Heart right ventricle (tissue), 16 donors: ENCODE results near the gene SRRT. TPM values are rescaled to one million over a fixed set of nuclear protein-coding genes. Genes with fewer than 3 reads are reported as not detected.
A peak's percentile ranks its signal among the peaks of the same experiment; 100 is the strongest.
"Not testable (repeated sequence)": the region's sequence is repeated elsewhere in the genome, so short reads cannot be mapped to it uniquely, and the experiment has no call there.

Experiments
- ATAC-seq, 8 donors: fragments of 200-7000 bp; cut with Tn5 transposase; one replicate each; pipeline ENCODE4 v1.9.1; 2020; ENCODE audit warnings: mild to moderate bottlenecking in 8 of 8, moderate library complexity in 8 of 8, moderate number of reproducible peaks in 1 of 8
- DNase-seq, 2 donors: peaks; one replicate each; pipeline ENCODE4 v3.0.0-alpha.2; 2020
- H3K27ac ChIP-seq, 10 donors: fragments of 200-600 bp; sonication (generic) in 2 of 10; one replicate each; pipeline versions ENCODE4 v1.5.0 to v1.8.0; 2020 to 2022; ENCODE audit warnings: mild to moderate bottlenecking in 3 of 10
- H3K27me3 ChIP-seq, 7 donors: fragments of 200-600 bp; one replicate each; pipeline ENCODE4 v1.8.0; 2021 to 2022; ENCODE audit warnings: mild to moderate bottlenecking in 2 of 7
- H3K36me3 ChIP-seq, 9 donors: fragments of 200-600 bp; sonication (generic) in 1 of 9; one replicate each; pipeline versions ENCODE4 v1.5.0 to v1.8.0; 2020 to 2022; ENCODE audit warnings: mild to moderate bottlenecking in 2 of 9
- H3K4me1 ChIP-seq, 9 donors: fragments of 200-600 bp; sonication (generic) in 1 of 9; one replicate each; pipeline versions ENCODE4 v1.5.0 to v1.8.0; 2020 to 2022; ENCODE audit warnings: mild to moderate bottlenecking in 4 of 9
- H3K4me3 ChIP-seq, 10 donors: fragments of 200-600 bp; sonication (generic) in 2 of 10; one replicate each; pipeline versions ENCODE4 v1.5.0 to v1.8.0; 2020 to 2022; ENCODE audit warnings: mild to moderate bottlenecking in 7 of 10, moderate library complexity in 2 of 10
- H3K9me3 ChIP-seq, 11 donors: fragments of 200-600 bp in 10 of 11; sonication (generic) in 2 of 11; one replicate each; pipeline versions ENCODE4 v1.5.0 to v1.8.0; 2013 to 2022; ENCODE audit warnings: mild to moderate bottlenecking in 2 of 11, control low read depth in 1 of 11, moderate library complexity in 1 of 11
- CTCF ChIP-seq, 9 donors: fragments of 200-600 bp; sonication (generic) in 2 of 9; IDR thresholded peaks; one replicate each; pipeline versions ENCODE4 v1.5.0 to v1.8.0; 2021 to 2022; ENCODE audit warnings: antibody characterized with exemption in 9 of 9, mild to moderate bottlenecking in 5 of 9, moderate library complexity in 1 of 9
- WGBS, 2 donors: extraction: QIAGEN DNeasy Blood & Tissue Kit; methylation state at CpG; one replicate each; pipeline ENCODE4 v1.1.7; 2013; ENCODE audit warnings: inconsistent platforms in 1 of 2; 5-methylcytosine and 5-hydroxymethylcytosine counted together
- intact Hi-C, 10 donors: fragments of 100-400 bp; cut with DNase I; formaldehyde crosslinking; loops; one replicate each; pipeline versions ENCODE4 v1.11.1 to v1.14.2; 2022
- polyA plus RNA-seq, 2 donors: library from polyadenylated mRNA; stranded (reverse); fragments of 200-250 nt; gene quantifications; one replicate each; pipeline ENCODE4 v1.2.3, GENCODE V29; 2013
- total RNA-seq, 10 donors: library from RNA; stranded (reverse); fragmentation: NEBNext Ultra II Directional in 3 of 10; extraction: Animal tissue kit (Norgen Biotek cat#: 25700) in 3 of 10; gene quantifications; one replicate each; pipeline versions ENCODE4 v1.2.1 to v1.2.4, GENCODE V29; 2021 to 2023
- donor health status: Arrhythmogenic right ventricular cardiomyopathy.
- donor health status: ischemic (EF 13 %, LVEDD 7.1; RV severe dilation, severe dysfunction).
- donor health status: healthy with polysubstance abuse.
- donor health status: DM: no; HTN: yes; CAD: no.
- donor health status: DM: no; HTN: no; CAD: no.
- donor health status: ischemic (EF 25% LVEDD 6.9; RV normal size, moderate dysfunction).
- donor health status: ischemic (EF 25% LVEDD 5.7; RV mildly dilated, moderate dysfunction).
- donor health status: healthy.
- donor health status: DM: yes; HTN: yes; CAD: no.
- donor health status: Ischemic cardiomyopathy.
- donor health status: ischemic (EF 35%, LVEDD 5.7; RV mildly dilated, moderate dysfunction).
- donor health status: nonischemic (EF 11% LVEDD 7.7; RV severe dilation, severe dysfunction).
- donor health status: DM: yes; HTN: yes; CAD: no.
- donor health status: PGD.
- donor health status: ischemic (EF 29% LVEDD 5.4; RV normal size, mild dysfunction).
- donor health status: nonischemic (EF 23%, LVEDD 6.1; RV moderate dilation, normal function).

SRRT gene
- total and polyA plus RNA-seq, 12 donors = 38.4 to 69.5 (median 49.6) TPM

GRCh38 chr7:100908512-100908911, 33.6 kb downstream of the SRRT start:
- 92 to 93% methylated on average over 5 of the region's 5 CpGs for WGBS, 2 donors
- DNase-seq (no peak), ATAC-seq (no peak)
- no peak overlapping the region for H3K4me3 ChIP-seq
- H3K27me3 ChIP-seq = peaks cover 0 to 10% (median 3%) of the 10 kb centered on the region in 7 donors
- H3K9me3 ChIP-seq = peaks cover 0 to 10% (median 0%) of the 10 kb centered on the region in 11 donors
- intact Hi-C loops = loop anchor here in 1 of 10 donors (10.0 kb wide), 1 partner anchor 1364 kb away; no protein-coding TSS in a partner anchor
- no peaks in the 10 kb centered on the region for H3K36me3 ChIP-seq
- H3K4me1 ChIP-seq = no peaks in the 10 kb centered on the region
- no peak overlapping the region for H3K27ac ChIP-seq
- no peak for TF ChIP-seq CTCF (IDR thresholded peaks at IDR 0.05)

GRCh38 chr7:100910443-100910842, 35.5 kb downstream of the SRRT start:
- intact Hi-C loops, DNase-seq, H3K36me3 ChIP-seq, H3K27me3 ChIP-seq, ATAC-seq, H3K4me3 ChIP-seq, H3K4me1 ChIP-seq: not testable (repeated sequence)
- Histone ChIP-seq H3K27ac (peak overlapping the region in 1 of 10 donors; percentile 36), H3K9me3 (peaks cover 0 to 10% (median 0%) of the 10 kb centered on the region in 11 donors)
- WGBS, 2 donors = 66 to 76% methylated on average over 7 of the region's 7 CpGs

GRCh38 chr7:100911484-100911883, 36.6 kb downstream of the SRRT start:
- H3K36me3 ChIP-seq = no peaks in the 10 kb centered on the region
- DNase-seq (no peak), ATAC-seq (no peak)
- H3K4me3 ChIP-seq = no peak overlapping the region
- intact Hi-C loops = no loop called here
- H3K27me3 ChIP-seq = peaks cover 0 to 13% (median 6%) of the 10 kb centered on the region in 7 donors
- peaks cover 0 to 6% (median 0%) of the 10 kb centered on the region in 11 donors for H3K9me3 ChIP-seq
- peaks cover 0 to 6% (median 0%) of the 10 kb centered on the region in 9 donors for H3K4me1 ChIP-seq
- H3K27ac ChIP-seq = no peak overlapping the region
- WGBS, 2 donors = 86 to 87% methylated on average over 3 of the region's 3 CpGs
- TF ChIP-seq CTCF (IDR thresholded peaks at IDR 0.05) = no peak

- H3K27me3 ChIP-seq = peaks cover 0 to 20% (median 12%) of the 10 kb centered on the region in 7 donors
- ATAC-seq (peak in 2 of 8 donors; percentile 30 to 39), DNase-seq (no peak)
- H3K36me3 ChIP-seq = no peaks in the 10 kb centered on the region
- 84 to 85% methylated on average over 15 of the region's 15 CpGs for WGBS, 2 donors
- TF ChIP-seq CTCF (IDR thresholded peaks at IDR 0.05) = no peak
- H3K4me1 ChIP-seq = peaks cover 0 to 6% (median 0%) of the 10 kb centered on the region in 9 donors
- H3K4me3 ChIP-seq = no peak overlapping the region
- no peak overlapping the region for H3K27ac ChIP-seq
- intact Hi-C loops = no loop called here
- H3K9me3 ChIP-seq = no peaks in the 10 kb centered on the region
These were observed 39.4 kb downstream of the SRRT start for GRCh38 chr7:100914208-100914878.

- no peaks in the 10 kb centered on the region for H3K36me3 ChIP-seq
- H3K4me3 ChIP-seq = no peak overlapping the region
- H3K27ac ChIP-seq = no peak overlapping the region
- H3K4me1 ChIP-seq = peaks cover 0 to 6% (median 0%) of the 10 kb centered on the region in 9 donors
- WGBS, 2 donors = 86 to 87% methylated on average over 8 of the region's 8 CpGs
- no peak for TF ChIP-seq CTCF (IDR thresholded peaks at IDR 0.05)
- no peak for DNase-seq
- intact Hi-C loops = no loop called here
- peaks cover 0 to 20% (median 12%) of the 10 kb centered on the region in 7 donors for H3K27me3 ChIP-seq
- no peaks in the 10 kb centered on the region for H3K9me3 ChIP-seq
- ATAC-seq = no peak
These were observed 40.1 kb downstream of the SRRT start for GRCh38 chr7:100914879-100915447.

- H3K36me3 ChIP-seq, H3K27ac ChIP-seq, ATAC-seq, intact Hi-C loops, H3K4me1 ChIP-seq, H3K9me3 ChIP-seq, DNase-seq, H3K4me3 ChIP-seq: not testable (repeated sequence)
- H3K27me3 ChIP-seq = peaks cover 0 to 20% (median 9%) of the 10 kb centered on the region in 7 donors
- 83 to 87% methylated on average over 5 of the region's 5 CpGs for WGBS, 2 donors
These were observed 44.4 kb downstream of the SRRT start for GRCh38 chr7:100919335-100919734.

GRCh38 chr7:100919779-100920437, 45.0 kb downstream of the SRRT start:
- H3K36me3 ChIP-seq, H3K4me1 ChIP-seq, H3K27ac ChIP-seq, H3K4me3 ChIP-seq, intact Hi-C loops, H3K9me3 ChIP-seq, ATAC-seq, DNase-seq: not testable (repeated sequence)
- WGBS, 2 donors = 73 to 75% methylated on average over 9 of the region's 9 CpGs
- peaks cover 0 to 20% (median 9%) of the 10 kb centered on the region in 7 donors for H3K27me3 ChIP-seq
